B cell (primary cell): ENCODE measurements around the gene PEA15. TPM values are rescaled to one million over a fixed set of nuclear protein-coding genes. Genes with fewer than 3 reads are reported as not detected.

Source experiments
- ATAC-seq: fragments of 200-7000 bp; cut with Tn5 transposase; one replicate; pipeline ENCODE4 v1.10.0; 2021; ENCODE audit warnings: low read depth, mild to moderate bottlenecking, moderate number of reproducible peaks, moderate library complexity
- CTCF ChIA-PET: fragments of 350-600 bp; sonication (Branson Sonifier 250); formaldehyde crosslinking; loops from one replicate; lab custom pipeline; 2021; ENCODE audit warnings: antibody characterized with exemption, inconsistent platforms; lab: Charles Lee
- POLR2A ChIA-PET: fragments of 350-600 bp; sonication (Branson Sonifier 250); formaldehyde crosslinking; loops from one replicate; lab custom pipeline; 2021; ENCODE audit warnings: antibody characterized with exemption; lab: Charles Lee
- DNase-seq: peaks from one replicate; pipeline ENCODE4 v3.0.0; 2013
- H2AFZ ChIP-seq: 2 replicates; pipeline ENCODE4 v1.6.1; 2012; ENCODE audit warnings: mild to moderate bottlenecking, low read depth, low read length; ENCODE audit not compliant: insufficient read depth, poor library complexity, severe bottlenecking
- H3K27ac ChIP-seq, 2 donors: 1 replicate in 1 of 2; 2 replicates in 1 of 2; pipeline ENCODE4 v1.5.1; 2012 to 2013; ENCODE audit warnings: low read length in 2 of 2, mild to moderate bottlenecking in 2 of 2, moderate library complexity in 1 of 2
- H3K27me3 ChIP-seq, 4 experiments: fragments of 200-600 bp in 1 of 4; sonication (generic) in 1 of 4; replicated peaks in 1 of 4; 1 replicate in 2 of 4; 2 replicates in 2 of 4; pipeline versions ENCODE4 v1.6.1 to v1.7.0; 2013 to 2016; ENCODE audit warnings: low read length in 3 of 4, mild to moderate bottlenecking in 2 of 4, mixed read lengths in 1 of 4, moderate library complexity in 1 of 4; ENCODE audit not compliant: insufficient read depth in 4 of 4, control insufficient read depth in 3 of 4; ENCODE audit errors: control extremely low read depth in 1 of 4
- H3K36me3 ChIP-seq, 2 experiments: replicated peaks in 1 of 2; 1 replicate in 1 of 2; 2 replicates in 1 of 2; pipeline versions ENCODE4 v1.6.1 to v1.7.1; 2013; ENCODE audit warnings: low read length in 1 of 2; ENCODE audit not compliant: insufficient read depth in 2 of 2, control insufficient read depth in 1 of 2; ENCODE audit errors: control extremely low read depth in 1 of 2, extremely low read depth in 1 of 2
- H3K4me1 ChIP-seq, 2 donors: fragments of 200-600 bp in 1 of 2; sonication (generic) in 1 of 2; 1 replicate in 1 of 2; 2 replicates in 1 of 2; pipeline versions ENCODE4 v1.5.1 to v1.6.1; 2013 to 2017; ENCODE audit warnings: low read length in 2 of 2; ENCODE audit not compliant: control insufficient read depth in 2 of 2, insufficient read depth in 2 of 2
- H3K4me2 ChIP-seq: replicated peaks from 2 replicates; pipeline ENCODE3; 2012; ENCODE audit warnings: mild to moderate bottlenecking, low read depth, low read length; ENCODE audit not compliant: poor library complexity, severe bottlenecking
- H3K4me3 ChIP-seq, 5 experiments: fragments of 200-600 bp in 1 of 5; sonication (generic) in 1 of 5; 1 replicate in 3 of 5; 2 replicates in 2 of 5; pipeline versions ENCODE4 v1.5.1 to v1.7.0; 2011 to 2016; ENCODE audit warnings: low read length in 4 of 5, mild to moderate bottlenecking in 4 of 5, low read depth in 2 of 5, control low read depth in 1 of 5, moderate library complexity in 1 of 5; ENCODE audit not compliant: insufficient read depth in 1 of 5; ENCODE audit errors: control extremely low read depth in 1 of 5, extremely low read depth in 1 of 5
- H3K79me2 ChIP-seq: fragments of 200-600 bp; sonication (generic); one replicate; pipeline ENCODE4 v1.6.0; 2016; ENCODE audit warnings: low read length; ENCODE audit not compliant: control insufficient read depth, insufficient read depth
- H3K9ac ChIP-seq: fragments of 200-600 bp; sonication (generic); 2 replicates; pipeline ENCODE4 v1.6.1; 2017; ENCODE audit warnings: mild to moderate bottlenecking, low read length, moderate library complexity
- H3K9me3 ChIP-seq, 3 donors: one replicate each; pipeline versions ENCODE4 v1.6.1 to v1.7.1; 2013; ENCODE audit warnings: low read length in 2 of 3; ENCODE audit not compliant: control insufficient read depth in 2 of 3, insufficient read depth in 1 of 3; ENCODE audit errors: control extremely low read depth in 1 of 3
- H4K20me1 ChIP-seq: 2 replicates; pipeline ENCODE4 v1.6.0; 2012; ENCODE audit warnings: mild to moderate bottlenecking, low read length; ENCODE audit not compliant: insufficient read depth, control insufficient read depth, poor library complexity, severe bottlenecking
- H3K27ac Mint-ChIP-seq: one replicate; pipeline ENCODE4 v1.8.0; 2021; ENCODE audit warnings: mixed read lengths
- H3K27me3 Mint-ChIP-seq: one replicate; pipeline ENCODE4 v1.8.0; 2021; ENCODE audit warnings: mixed read lengths
- H3K4me1 Mint-ChIP-seq: one replicate; pipeline ENCODE4 v1.8.0; 2021; ENCODE audit warnings: mixed read lengths
- H3K4me3 Mint-ChIP-seq: one replicate; pipeline ENCODE4 v1.8.0; 2021; ENCODE audit warnings: mixed read lengths
- H3K9me3 Mint-ChIP-seq: one replicate; pipeline ENCODE4 v1.8.0; 2022; ENCODE audit warnings: mixed read lengths; ENCODE audit not compliant: insufficient read depth
- EZH2 ChIP-seq: IDR thresholded peaks from 2 replicates; pipeline ENCODE4 v1.6.1; 2012; ENCODE audit warnings: borderline replicate concordance, low read depth, mild to moderate bottlenecking, moderate library complexity, low read length; ENCODE audit not compliant: insufficient read depth, poor library complexity, severe bottlenecking
- WGBS: methylation state at CpG from one replicate; pipeline ENCODE4 v1.1.5; 2013; ENCODE audit warnings: missing lambda C conversion rate; ENCODE audit not compliant: insufficient coverage; 5-methylcytosine and 5-hydroxymethylcytosine counted together
- intact Hi-C: fragments of 100-400 bp; cut with micrococcal nuclease; formaldehyde crosslinking; loops from one replicate; pipeline ENCODE4 v1.10.0; 2022
- polyA plus RNA-seq: library from polyadenylated mRNA; depleted of rRNA; stranded (reverse); fragments of >200 nt; gene quantifications from 2 replicates; pipeline ENCODE4 v1.2.3, GENCODE V29; 2012
- total RNA-seq, 2 donors: library from RNA; stranded (reverse); fragments of 120-200 nt in 1 of 2; gene quantifications; 1 replicate in 1 of 2; 2 replicates in 1 of 2; pipeline versions ENCODE4 v1.2.3 to v1.2.4, GENCODE V29; 2013 to 2022
- TF ChIP-seq, protein P1 (sequence below): fragments of 200-600 bp; IDR thresholded peaks from one replicate; pipeline ENCODE4 v1.8.0; 2022; ENCODE audit warnings: antibody characterized with exemption, mild to moderate bottlenecking

PEA15 gene
- total and polyA plus RNA-seq, 2 donors (not counting 1 experiment from before 2014, with no cell fraction given) = 81.7 to 91.4 TPM

DNA sequence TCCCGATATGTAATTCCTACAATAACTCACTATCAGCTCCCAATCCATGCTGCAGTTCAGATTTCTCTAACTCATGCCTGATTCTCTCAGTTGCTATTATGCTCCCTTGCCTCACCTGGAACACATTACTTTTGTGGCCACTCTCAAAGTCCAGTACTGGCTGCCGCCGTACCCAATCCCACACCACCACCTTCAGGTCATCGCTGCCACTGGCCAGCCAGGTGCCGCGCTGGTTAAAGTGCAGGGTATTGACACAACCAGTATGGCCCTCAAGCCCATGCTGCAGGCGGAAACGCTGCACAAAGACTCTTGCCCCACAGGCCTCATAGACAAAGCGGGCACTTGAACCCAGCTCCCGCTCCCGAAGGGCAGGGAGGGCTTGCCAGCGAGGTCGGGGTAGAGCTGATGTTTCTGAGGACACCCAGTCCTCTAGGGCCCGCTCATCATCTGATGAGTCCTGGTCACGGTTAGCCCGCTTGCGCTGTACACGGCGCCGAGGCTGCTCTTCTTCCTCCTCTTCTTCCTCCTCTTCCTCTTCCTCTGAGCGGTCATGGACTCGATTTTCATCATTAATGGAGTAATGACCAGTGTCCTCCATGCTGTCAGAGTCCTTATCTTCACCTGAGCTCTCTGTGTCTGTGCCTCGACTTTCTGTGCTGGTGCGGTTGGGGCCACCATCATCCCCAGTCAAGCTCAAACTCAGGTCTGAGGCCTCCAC lies 34.6 kb downstream of the PEA15 start:
- Histone ChIP-seq H3K4me1 (peaks cover 8 to 10% of the 10 kb centered on the region in 2 donors), H3K4me2 (no peak overlapping the region), H2AFZ (no peak overlapping the region), H3K9ac (no peak overlapping the region), H3K27ac (no peak overlapping the region), H3K79me2 (peaks cover 21% of the 10 kb centered on the region), H4K20me1 (peaks cover 6% of the 10 kb centered on the region), H3K36me3 (peaks cover 38 to 76% of the 10 kb centered on the region in 2 experiments), H3K4me3 (no peak overlapping the region), H3K9me3 (no peaks in the 10 kb centered on the region), H3K27me3 (no peaks in the 10 kb centered on the region)
- ATAC-seq (no peak), DNase-seq (no peak)
- H3K4me3 Mint-ChIP-seq = no peak overlapping the region
- H3K27me3 Mint-ChIP-seq = no peaks in the 10 kb centered on the region
- WGBS = 99% methylated on average over 24 of the region's 24 CpGs
- no peaks in the 10 kb centered on the region for H3K9me3 Mint-ChIP-seq
- no peak overlapping the region for H3K27ac Mint-ChIP-seq
- intact Hi-C loops = no loop called here
- ChIA-PET POLR2A (no interaction called here), CTCF (interaction anchor here (0.6 to 5.4 kb wide), 5 partner anchors 12 to 154 kb away, joined by 3 to 30 read pairs (median 4); no protein-coding TSS in a partner anchor)
- H3K4me1 Mint-ChIP-seq = peaks cover 11% of the 10 kb centered on the region
- TF ChIP-seq, protein P1, sequence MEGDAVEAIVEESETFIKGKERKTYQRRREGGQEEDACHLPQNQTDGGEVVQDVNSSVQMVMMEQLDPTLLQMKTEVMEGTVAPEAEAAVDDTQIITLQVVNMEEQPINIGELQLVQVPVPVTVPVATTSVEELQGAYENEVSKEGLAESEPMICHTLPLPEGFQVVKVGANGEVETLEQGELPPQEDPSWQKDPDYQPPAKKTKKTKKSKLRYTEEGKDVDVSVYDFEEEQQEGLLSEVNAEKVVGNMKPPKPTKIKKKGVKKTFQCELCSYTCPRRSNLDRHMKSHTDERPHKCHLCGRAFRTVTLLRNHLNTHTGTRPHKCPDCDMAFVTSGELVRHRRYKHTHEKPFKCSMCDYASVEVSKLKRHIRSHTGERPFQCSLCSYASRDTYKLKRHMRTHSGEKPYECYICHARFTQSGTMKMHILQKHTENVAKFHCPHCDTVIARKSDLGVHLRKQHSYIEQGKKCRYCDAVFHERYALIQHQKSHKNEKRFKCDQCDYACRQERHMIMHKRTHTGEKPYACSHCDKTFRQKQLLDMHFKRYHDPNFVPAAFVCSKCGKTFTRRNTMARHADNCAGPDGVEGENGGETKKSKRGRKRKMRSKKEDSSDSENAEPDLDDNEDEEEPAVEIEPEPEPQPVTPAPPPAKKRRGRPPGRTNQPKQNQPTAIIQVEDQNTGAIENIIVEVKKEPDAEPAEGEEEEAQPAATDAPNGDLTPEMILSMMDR = no peak
- no peak for TF ChIP-seq EZH2

DNA sequence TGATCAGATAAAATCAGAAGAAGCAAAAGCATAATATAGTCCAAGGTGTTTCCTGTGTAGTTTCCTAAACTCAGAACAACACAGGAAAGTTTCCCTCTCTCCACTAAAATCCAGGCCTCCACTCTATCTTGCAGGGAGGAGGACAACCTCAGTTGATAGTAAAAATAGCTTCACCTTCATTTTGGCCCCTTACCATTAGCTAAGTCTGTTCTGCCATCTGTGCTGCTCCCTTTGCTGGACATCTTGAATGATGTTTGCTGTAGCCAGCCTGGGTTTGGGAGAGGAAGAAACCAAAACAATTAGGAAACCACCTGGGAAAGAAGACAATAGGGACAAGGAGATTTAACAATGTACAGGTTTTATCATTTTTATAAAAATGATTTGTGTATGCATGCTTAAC lies 38.6 kb downstream of the PEA15 start:
- H3K4me3 Mint-ChIP-seq = no peak overlapping the region
- no peaks in the 10 kb centered on the region for H3K9me3 ChIP-seq
- peaks cover 27 to 45% of the 10 kb centered on the region in 2 experiments for H3K36me3 ChIP-seq
- H3K9ac ChIP-seq = no peak overlapping the region
- CTCF ChIA-PET = interaction anchor here (1.4 to 2.0 kb wide), 2 partner anchors 8 to 47 kb away, joined by 6 to 9 read pairs; no protein-coding TSS in a partner anchor
- ATAC-seq (no peak), DNase-seq (no peak)
- H3K4me1 ChIP-seq = no peaks in the 10 kb centered on the region
- no peak overlapping the region for H3K4me3 ChIP-seq
- peaks cover 20% of the 10 kb centered on the region for H4K20me1 ChIP-seq
- no peaks in the 10 kb centered on the region for H3K27me3 ChIP-seq
- no peak overlapping the region for H2AFZ ChIP-seq
- H3K79me2 ChIP-seq = peaks cover 61% of the 10 kb centered on the region
- no peaks in the 10 kb centered on the region for H3K9me3 Mint-ChIP-seq
- no peaks in the 10 kb centered on the region for H3K27me3 Mint-ChIP-seq
- no peak overlapping the region for H3K4me2 ChIP-seq
- no peak overlapping the region for H3K27ac ChIP-seq
- H3K27ac Mint-ChIP-seq = no peak overlapping the region
- peaks cover 4% of the 10 kb centered on the region for H3K4me1 Mint-ChIP-seq
- TF ChIP-seq, protein P1 = no peak
- TF ChIP-seq EZH2 = no peak
- POLR2A ChIA-PET = interaction anchor here (0.6 kb wide), 1 partner anchor 1092 kb away, joined by 3 read pairs; no protein-coding TSS in a partner anchor
- intact Hi-C loops = no loop called here
